ENCODE results near the gene ASAP2.
"Not testable (repeated sequence)": the region's sequence is repeated elsewhere in the genome, so short reads cannot be mapped to it uniquely, and the experiment has no call there.

The ASAP2 gene

DNA sequence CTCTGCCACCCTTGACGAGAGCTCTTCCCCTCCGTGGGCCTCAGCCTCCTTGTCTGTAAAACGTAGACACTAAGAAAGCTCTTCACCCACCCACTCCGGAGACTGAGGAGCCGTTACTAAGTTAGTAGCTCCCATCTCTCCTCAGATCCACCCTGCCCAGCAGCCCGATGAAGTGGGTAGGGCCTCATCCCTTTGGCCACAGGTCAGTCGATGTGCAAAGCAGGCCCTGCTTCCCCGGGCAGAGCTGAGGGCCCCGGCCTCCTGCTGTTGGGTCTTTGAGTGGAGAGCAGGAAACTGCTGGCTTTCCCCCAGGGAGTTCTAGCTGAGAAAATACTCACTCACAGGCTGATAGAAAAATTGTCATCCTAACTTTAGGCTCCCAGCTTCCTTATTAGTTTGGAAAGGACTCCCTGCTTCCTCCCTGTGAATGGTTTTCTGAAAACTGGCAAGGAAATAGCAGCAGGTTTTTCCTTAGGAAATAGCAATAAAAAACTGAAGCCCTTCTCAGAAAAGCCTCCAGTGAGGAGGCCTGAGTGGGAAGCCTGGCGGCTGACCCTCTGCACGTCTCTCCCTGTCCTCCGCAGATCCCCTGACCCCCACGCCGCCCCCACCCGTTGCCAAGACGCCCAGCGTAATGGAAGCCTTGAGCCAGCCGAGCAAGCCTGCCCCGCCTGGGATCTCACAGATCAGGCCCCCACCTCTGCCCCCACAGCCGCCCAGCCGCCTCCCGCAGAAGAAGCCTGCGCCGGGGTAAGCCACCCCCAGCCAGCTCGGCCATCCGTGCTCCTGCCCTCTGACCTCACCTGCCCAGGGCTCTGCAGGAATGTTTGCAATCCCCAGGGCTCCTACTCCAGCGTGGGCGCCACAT lies 186.5 kb downstream of the ASAP2 start:
- TF ChIP-seq, protein P1, sequence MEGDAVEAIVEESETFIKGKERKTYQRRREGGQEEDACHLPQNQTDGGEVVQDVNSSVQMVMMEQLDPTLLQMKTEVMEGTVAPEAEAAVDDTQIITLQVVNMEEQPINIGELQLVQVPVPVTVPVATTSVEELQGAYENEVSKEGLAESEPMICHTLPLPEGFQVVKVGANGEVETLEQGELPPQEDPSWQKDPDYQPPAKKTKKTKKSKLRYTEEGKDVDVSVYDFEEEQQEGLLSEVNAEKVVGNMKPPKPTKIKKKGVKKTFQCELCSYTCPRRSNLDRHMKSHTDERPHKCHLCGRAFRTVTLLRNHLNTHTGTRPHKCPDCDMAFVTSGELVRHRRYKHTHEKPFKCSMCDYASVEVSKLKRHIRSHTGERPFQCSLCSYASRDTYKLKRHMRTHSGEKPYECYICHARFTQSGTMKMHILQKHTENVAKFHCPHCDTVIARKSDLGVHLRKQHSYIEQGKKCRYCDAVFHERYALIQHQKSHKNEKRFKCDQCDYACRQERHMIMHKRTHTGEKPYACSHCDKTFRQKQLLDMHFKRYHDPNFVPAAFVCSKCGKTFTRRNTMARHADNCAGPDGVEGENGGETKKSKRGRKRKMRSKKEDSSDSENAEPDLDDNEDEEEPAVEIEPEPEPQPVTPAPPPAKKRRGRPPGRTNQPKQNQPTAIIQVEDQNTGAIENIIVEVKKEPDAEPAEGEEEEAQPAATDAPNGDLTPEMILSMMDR (IDR thresholded peaks at IDR 0.05; ENCODE audit: low read depth, low read length, missing control alignments): no peak
- no peak for DNase-seq (ENCODE audit: extremely low read depth, low read depth)
- no peak overlapping the region for H3K4me3 ChIP-seq (replicated peaks; ENCODE audit: low read depth, low read length)

DNA sequence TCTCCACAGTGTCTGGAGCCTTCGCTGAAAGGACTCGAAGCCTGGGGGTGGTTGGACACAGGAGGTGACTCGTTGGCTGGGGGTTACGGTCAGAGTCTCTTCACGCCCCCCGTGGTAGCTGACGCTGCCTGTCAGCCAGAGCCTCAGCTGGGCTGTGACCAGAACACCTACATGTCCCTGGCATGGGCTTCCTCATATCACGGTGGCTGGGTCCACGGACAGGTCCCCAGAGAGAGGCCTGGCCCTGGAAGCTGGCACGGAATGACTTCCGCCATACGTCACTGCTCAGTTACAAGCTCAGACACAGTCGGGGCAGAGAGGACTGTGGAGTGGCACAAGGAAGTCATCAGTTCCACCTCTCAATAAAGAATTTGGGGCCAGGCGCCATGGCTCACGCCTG lies 188.2 kb downstream of the ASAP2 start:
- TF ChIP-seq, protein P1 (IDR thresholded peaks at IDR 0.05; ENCODE audit: low read depth, low read length, missing control alignments): no peak
- no peak overlapping the region for H3K4me3 ChIP-seq (replicated peaks; ENCODE audit: low read depth, low read length)
- no peak for DNase-seq (ENCODE audit: extremely low read depth, low read depth)

- TF ChIP-seq, protein P1 (IDR thresholded peaks at IDR 0.05; ENCODE audit: low read depth, low read length, missing control alignments): no peak
- no peak for DNase-seq (ENCODE audit: extremely low read depth, low read depth)
- H3K4me3 ChIP-seq (replicated peaks; ENCODE audit: low read depth, low read length): no peak overlapping the region
Observed at GRCh38 chr2:9397201-9397600, 190.6 kb downstream of the ASAP2 start.

- DNase-seq (ENCODE audit: extremely low read depth, low read depth); H3K4me3 ChIP-seq (replicated peaks; ENCODE audit: low read depth, low read length): not testable (repeated sequence)
Observed at GRCh38 chr2:9398251-9398650, 191.6 kb downstream of the ASAP2 start.

- TF ChIP-seq, protein P1 (IDR thresholded peaks at IDR 0.05; ENCODE audit: low read depth, low read length, missing control alignments): no peak
- no peak for DNase-seq (ENCODE audit: extremely low read depth, low read depth)
- H3K4me3 ChIP-seq (replicated peaks; ENCODE audit: low read depth, low read length): no peak overlapping the region
Observed at GRCh38 chr2:9398881-9399780, 192.5 kb downstream of the ASAP2 start.

- DNase-seq (ENCODE audit: extremely low read depth, low read depth): no peak
- TF ChIP-seq, protein P1 (IDR thresholded peaks at IDR 0.05; ENCODE audit: low read depth, low read length, missing control alignments): no peak
- no peak overlapping the region for H3K4me3 ChIP-seq (replicated peaks; ENCODE audit: low read depth, low read length)
Observed at GRCh38 chr2:9400268-9401058, 193.9 kb downstream of the ASAP2 start.

All from HFF-Myc (cell line).